Middle frontal gyrus (tissue), 1 donor: ENCODE results near the gene RMC1.
"Not testable (repeated sequence)": the region's sequence is repeated elsewhere in the genome, so short reads cannot be mapped to it uniquely, and the experiment has no call there.

Experiments
- DNase-seq: peaks from one replicate; pipeline ENCODE4 v3.0.0-alpha.2; 2015; ENCODE audit warnings: low spot score; ENCODE audit errors: extremely low spot score

RMC1 gene

DNA sequence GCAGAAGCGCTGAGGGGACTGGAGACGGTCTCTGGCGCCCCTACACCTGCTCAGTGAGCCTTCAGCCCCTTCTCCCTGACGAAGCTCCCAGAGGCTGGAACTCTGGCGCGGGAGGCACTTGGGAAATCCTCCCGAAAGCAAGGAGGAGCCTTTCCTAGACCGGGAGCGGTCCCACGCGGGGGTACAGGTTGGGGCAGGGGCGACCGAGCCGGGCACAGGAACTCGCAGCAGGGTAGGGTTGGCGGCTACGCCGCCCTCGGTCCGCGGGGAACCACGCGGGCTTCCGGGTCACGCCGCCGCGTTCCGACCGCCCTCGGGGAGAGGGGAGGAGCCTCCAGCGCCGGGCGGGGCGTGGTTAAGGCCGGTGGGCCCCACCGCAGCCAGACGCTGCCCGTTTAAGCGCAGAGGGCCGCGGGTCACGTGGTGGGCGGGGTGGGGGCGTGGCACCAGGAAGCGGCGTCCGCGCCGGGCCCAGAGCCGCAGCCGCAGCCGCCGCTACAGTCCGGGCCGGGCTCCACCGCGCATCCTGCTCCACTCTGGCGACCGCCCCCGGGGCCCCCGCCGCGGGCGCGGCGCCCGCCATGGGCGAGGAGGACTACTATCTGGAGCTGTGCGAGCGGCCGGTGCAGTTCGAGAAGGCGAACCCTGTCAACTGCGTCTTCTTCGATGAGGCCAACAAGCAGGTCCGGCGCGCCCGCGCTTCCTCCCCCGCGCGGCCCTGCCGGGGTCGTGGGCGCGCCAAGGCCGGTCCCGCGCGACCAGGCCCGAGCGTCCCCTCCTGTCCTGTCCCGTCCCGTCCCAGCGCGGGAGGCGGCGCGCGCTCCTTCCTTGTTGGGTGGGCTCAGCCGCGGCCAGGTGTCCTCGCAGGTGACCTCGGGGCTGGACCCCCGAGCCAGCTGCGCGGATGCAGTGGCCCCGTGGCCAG is at the start of gene RMC1:
Gene RMC1, plus strand, starts transcription at position 474 of the 925 bp plus-strand sequence. Its CDS starts 108 bp downstream, at position 582.
- peak; percentile 88 for DNase-seq

DNA sequence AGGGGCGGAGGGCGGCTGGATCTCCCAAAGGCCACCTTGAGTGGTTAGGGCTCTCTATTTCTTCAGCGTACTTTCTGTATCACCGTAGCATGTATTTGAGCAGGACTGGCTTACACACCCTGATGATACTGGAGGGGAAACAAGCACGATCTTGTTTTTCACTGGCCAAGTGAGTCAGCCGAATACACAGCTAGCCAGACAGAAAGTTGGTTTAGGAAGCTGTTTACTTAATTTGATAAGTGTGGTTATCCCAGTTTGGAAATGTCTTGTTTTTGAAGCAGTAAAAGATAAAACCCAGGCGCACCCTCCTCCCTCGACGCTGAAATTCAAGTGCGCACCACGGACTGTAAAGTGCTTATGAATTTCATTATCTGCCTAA is 49.6 kb upstream of the RMC1 start:
- DNase-seq: no peak

DNA sequence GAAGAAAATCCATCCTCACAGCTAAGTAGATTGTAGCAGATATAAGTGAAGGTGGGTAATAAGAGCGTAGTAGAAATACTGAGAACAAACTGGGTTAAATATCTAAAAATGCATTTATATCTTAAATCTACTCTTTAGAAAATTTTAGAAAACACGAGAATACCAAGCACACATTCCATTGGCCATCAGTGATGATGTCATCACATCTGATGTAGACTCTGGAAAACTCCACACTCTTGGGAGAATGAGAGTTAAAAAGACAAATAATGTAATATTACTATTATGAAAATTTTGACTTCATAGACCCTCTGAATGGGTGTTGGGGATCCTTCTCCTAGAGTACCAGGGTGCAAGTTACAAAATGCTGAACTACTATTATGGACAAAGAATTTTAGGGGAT is 46.5 kb upstream of the RMC1 start:
- no peak for DNase-seq

DNA sequence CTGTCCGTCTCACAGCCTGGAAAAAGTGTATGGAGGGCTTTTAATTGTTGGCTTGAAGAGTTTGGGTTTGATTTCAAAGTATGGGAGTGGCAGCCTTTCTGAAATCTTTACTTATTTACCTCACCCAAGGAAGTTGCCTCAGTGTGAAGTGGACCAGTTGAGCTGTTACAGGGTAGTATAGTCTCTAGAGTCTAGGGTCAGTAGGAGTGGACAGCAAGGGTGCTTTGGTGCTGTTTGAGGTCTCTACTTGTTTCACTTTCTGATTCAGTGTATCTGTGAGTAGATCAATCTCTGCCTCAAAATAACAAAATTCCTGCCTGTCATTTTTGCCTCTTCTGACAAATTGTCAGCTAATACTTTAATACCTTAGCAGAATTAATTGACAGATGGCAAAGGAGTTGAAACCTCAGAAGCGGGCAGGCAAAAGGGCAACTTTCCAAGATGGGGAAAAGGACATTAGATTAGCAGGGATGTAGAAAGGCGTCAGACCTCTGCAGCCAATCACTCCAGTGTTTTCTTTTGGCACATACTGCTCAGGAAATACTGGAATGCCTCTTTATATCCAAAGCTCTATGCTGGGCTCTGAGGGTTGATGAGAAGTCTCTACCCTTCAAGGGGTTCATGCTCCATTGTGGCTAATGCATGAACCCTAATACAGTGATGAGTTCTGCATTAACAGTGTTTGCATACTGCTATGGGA is 44.3 kb upstream of the RMC1 start:
- DNase-seq: no peak

DNA sequence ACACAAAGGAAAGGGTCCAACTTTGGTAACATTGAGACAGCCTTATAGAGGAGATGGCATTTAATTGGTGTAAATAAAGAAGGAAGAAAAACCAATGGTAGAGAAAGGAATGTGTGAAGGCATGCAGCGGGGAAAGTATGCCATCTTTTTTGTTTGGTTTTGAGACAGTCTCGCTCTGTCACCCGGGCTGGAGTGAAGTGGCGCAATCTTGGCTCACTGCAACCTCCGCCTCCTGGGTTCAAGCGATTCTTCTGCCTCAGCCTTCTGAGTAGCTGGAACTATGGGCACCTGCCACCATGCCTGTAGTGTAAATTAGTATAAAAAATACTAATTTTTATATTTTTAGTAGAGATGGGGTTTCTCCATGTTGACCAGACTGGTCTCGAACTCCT is 43.8 kb upstream of the RMC1 start:
- DNase-seq: no peak

DNA sequence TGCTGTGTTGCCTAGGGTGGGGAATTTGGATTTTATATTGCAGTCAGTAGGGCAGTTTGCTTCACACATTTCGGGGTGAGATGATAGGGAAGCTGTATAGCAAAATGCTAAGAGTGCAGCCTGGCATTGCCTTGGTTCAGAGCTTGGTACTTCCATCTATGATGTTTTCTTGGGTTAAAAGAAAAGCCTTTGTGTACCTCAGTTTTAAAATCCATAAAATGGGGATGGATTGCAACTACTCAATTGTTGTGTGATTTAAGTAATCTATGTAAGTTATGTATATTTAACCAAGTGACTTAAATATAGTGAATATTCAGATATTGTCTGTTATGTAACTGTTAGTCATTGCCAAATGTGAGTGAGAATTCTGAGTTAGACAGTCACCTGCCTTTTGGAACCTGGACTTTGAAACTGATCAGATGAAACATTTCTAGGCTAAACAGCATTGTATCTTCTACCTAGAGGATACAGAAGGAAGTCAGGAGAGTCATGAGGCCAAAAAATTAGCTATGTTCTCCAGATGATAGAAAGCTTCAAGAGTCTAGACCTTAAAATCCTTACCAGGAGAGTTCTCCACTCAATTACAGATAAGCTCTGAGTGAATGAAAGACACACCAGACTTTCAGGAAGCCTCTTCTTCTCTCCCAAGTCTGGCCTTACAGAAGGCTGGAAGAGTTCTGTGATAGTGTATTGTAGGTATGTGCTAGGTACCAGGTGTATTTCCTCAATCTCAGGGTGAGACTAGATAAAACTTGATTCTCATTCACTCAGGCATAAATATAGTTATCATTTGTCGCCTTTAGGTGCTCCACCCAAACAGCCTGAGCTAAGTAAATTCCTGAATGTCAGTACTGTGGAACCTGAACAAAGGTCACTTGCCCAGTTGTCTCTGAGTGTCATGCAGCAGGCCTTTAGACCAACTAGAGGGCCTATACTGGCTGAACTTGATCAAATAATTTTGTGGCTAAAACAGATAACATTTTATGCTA is 42.7 kb upstream of the RMC1 start:
- no peak for DNase-seq

DNA sequence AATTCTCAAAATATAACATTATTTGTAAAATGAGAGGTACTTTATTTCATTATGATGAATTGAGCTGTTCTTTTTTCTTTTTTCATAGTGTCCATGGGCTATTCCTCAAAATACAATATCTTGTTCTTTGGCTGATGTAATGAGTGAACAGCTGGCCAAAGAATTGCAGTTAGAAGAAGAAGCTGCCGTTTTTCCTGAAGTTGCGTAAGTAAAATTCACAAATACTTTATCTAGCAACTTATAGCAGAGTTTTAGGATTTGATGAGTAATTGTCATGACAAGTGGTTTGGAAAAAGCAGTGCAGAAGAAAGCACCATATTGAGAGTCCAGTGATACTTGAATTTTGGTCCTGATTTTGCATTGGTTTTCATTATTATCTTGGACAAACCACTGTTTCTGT is 40.4 kb upstream of the RMC1 start:
- no peak for DNase-seq

DNA sequence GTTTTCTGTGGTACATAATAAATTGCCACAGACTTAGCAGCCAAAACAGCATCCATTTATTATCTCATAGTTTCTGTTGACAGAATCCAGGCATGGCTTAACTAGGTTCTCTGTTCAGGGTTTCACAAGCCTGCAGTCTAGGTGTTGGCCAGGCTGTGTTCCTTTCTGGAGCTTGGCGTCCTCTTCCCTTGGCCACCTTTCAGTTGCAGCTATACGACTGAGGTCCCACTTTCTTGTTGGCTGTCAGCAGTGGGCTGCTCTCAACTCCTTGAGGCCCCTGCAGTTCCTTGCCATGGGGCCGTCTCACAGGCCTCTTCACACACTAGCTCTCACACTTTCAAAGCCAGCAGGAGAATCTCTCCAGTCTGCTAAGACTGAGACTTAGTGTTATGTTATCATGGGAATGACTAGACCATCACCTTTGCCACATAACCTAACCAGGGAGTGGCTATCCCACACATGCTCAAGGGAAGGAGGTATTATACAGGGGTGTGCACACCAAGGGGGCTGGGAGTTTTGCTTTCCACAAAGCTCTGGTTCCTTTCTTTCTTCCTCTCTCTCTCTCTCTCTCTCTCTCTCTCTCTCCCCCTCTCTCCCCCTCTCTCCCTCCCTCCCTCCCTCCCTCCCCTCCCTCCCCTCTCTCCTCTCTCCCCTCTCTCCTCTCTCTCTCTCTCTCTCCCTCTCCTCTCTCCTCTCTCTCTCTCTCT is 34.4 kb upstream of the RMC1 start:
- DNase-seq: no peak

DNA sequence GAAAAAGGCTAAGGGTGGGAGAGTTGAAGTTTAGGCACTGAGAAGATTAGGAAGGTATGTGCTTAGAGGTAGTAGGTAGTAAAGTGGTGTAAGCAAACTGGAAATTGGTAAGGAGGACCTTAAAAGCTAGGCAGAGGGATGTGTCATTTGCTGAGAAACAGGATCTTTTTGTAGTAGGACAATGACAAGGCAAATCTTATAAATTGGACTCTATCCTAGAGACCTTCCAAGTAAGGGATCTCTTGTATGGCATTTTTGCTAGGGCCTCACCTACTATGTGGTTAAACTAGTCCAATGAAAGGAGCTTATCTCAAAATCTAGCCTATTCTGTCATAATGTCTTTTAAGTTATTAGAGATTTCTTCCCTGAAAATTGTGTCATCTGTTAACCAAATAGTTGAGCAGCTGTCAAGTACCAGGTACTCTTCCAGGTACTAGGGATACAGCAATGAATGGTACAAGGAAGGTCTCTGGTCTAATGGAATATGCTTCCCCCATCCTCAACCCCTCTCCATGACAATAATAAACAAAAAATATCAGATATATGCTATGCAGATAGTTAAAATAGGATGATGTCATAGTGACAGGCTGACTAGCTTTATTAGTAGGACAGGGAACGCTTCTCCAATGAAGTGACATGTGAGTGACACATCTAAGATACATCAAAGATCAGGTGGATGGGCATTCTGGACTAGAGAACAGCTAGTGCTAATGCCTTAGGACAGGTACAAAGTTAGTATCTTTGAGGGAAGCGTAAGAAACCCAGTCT is 32.5 kb upstream of the RMC1 start:
- no peak for DNase-seq

DNA sequence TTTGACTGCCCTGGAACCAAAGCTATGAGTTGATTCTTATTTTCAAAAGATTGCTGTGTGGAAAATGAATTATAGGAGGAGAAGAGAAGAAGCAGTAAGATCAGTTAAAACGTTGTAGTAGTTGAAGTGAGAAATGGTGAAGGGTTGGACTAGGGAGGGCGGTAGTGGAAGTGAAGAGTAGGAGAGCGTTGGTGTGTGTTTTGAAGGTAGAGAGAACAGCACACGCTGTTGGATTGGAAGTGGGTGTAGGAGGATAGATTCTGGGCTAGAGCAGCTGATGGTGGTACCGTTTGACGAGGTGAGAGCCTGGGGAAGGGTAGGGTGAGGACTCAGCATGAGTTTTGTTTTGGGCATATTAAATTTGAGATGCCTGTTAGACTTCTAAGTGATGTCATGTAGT is 31.8 kb upstream of the RMC1 start:
- DNase-seq: no peak

DNA sequence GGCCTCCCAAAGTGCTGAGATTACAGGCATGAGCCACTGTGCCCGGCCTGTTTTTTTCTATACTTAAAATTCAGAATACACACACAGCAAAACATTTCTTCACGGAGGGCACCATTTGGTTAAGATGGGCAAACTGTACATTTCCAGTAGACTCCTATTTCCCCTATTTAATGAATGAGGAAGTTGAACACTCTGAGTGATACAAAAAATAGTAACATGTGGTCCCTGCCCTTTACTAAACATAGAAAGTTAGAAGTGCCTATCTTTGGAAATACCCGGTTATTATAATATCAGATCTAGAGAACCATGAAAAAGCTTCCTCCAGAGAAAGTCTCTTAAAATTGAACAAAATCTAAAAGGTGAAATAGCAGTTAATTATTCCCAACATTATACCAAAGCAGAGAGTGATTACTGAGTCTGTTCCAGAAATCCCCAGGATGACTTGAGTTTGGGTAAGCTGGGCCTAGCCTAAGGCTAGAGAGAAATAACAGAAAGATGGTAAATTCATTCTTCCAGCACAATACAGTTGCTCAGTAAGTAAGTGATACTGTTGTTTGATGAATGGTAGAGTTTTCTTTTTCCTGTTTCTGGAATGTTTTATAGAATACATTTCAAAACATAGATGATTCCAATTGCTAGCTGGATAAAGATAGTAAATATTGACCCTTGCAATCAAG is 23.3 kb upstream of the RMC1 start:
- DNase-seq: no peak

DNA sequence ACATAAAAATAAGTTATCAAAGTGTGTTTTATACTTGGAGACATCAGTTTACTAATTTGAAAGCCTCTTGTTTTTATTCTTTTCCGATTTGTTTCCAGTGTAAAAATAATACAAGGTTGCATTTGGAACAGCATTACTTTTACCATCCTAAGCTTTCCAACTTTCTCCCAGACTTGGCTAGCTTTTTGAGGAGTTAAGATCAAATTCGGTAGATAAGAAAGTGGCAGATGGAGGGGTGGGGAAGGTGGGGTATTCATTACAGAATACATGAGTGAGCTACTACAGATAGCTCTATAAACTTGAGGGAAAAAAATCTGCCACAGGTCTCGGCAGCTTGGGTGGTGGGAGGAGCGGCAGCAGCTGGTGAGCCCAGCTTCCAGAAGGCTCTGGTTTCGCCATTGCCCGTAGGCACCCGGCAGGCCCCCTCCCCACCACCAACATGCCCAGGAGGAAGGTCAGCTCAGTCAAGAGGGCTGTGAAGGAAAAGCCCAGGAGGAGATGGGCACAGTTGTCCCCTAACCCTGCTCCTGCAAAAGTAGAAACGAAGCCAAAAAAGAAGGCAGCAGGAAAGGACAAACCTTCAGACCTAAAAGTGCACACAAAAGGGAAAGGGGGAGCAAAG is 18.6 kb upstream of the RMC1 start:
- DNase-seq: no peak

DNA sequence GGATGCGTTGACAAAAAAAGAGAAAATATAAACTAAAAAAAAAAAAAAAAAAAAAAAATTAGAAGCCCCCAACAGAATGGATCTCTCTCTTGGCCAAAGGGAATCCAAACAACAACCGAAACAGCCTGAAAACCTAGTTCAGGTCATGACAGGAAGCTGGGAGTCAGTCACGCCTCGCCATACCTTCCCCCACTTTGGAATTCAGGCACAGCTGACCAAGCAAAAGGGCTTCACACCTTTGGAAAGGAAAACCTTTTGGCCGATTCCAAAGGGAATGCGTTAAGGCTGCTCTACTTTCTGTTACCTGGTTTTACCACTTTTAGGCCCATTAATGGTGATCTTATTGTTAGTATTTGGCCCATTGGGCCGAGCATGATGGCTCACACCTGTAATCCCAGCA is 17.9 kb upstream of the RMC1 start:
- no peak for DNase-seq

DNA sequence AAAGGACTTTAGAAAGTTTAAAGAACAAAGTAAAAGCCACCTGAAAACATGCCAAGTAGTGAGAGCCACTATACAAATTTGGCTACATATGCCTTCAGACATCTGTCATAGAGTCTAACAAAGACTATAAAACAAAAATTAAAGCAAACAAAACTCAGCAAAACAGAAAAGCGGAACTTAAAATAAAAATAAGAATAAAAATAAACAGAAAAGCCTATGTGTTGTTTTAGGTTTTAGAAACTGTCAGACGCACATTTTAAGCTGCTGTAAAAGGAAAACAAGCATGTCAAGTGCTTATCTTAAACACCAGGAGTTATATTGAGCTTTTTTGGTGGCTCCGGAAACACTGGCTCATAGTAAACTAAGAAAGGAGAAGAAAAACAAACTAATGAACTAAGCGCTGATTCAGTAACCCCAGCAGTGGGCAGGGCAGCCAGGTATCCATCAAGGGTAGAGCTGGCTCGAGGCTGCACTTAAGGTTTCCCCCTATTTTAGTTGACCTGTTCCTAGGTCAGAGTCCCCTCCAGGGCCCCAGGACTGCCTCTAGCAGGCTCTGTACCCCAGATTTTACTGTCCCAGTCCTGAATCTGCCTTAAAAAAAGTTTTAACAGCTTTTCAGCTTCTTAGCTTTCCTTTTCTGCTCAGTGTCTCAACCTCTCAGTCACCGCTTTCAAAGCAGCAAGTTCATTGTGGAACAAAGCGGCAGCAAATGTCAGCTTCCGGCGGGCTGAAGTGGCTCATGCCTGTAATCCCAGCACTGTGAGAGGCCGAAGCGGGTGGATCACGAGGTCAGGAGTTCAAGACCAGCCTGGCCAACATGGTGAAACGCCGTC is 15.4 kb upstream of the RMC1 start:
- DNase-seq: no peak

DNA sequence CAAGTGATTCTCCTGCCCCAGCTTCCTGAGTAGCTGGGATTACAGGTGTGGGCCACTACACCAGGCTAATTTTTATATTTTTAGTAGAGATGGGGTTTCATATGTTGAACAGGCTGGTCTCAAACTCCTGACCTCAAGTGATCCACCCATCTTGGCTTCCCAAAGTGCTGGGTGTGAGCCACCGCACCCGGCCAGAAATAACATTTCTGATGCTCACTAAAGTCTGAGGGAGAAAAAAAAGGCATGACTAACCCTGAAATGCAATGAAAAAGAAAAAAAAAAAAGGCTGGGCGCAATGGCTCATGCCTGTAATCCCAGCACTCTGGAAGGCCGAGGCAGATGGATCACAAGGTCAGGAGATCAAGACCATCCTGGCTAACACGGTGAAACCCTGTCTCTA is 13.7 kb upstream of the RMC1 start:
- DNase-seq: not testable (repeated sequence)

DNA sequence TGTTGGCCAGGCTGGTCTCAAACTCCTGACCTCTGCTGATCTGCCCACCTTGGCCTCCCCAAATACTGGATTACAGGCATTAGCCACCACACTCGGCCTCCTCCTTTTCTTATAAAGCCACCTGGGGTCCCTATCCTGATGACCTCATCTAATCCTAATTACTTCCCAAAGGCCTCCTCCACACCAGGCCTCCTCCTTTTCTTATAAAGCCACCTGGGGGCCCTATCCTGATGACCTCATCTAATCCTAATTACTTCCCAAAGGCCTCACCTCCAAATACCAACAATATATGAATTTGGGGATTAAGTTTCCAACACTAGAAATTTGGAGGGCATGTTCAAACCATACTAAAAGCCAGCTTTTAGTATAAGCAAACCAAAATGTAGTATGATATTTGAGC is 9.7 kb upstream of the RMC1 start:
- no peak for DNase-seq

DNA sequence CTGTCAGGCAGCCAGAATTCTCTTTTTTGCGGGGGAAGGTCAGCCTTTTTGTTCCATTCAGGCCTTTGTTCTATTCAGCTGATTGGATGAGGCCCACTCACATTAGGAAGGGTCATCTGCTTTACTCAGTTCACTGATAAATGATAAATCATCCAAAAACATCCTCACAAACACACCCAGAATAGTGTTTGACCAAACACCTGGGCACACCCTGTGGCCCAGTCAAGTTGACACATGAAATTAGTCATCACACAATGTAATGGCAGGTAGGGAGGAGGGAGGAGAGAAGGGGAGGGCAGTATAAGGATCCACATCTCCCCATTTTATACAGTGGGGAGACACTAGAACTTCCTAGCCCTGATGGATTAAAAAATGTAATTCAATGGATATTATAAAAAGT is 8.3 kb upstream of the RMC1 start:
- DNase-seq: no peak

DNA sequence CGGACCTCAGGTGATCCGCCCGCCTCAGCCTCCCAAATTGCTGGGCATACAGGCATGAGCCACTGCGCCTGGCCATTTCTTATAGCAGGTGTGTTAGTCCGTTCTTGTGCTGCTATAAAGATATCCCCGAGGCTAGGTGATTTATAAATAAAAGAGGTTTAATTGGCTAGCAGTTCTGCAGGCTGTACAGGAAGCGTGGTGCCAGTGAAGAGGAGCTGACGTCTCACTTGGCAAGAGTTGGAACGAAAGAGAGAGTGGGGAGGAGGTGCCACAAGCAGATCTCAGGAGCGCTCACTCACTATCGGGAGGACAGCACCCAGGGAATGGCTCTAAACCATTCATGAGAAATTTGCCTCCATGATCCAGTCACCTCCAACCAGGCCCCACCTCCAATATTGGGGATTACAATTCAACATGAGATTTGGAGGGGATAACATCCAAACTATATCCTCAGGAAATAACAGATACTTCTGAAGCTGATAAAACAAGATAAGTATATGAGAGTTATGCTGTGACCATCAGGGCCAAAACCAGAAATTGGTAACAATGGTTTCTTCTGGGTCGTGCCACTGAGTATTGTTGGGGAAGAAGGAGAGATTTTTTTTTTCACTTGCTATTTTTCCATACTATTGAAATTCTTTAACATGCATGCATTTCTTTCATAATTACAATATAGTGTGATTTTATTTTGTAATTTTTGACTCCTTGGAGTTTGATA is 7.4 kb upstream of the RMC1 start:
- no peak for DNase-seq
